Measurements from ENCODE around the gene NPTXR.
"Not testable (repeated sequence)": the region's sequence is repeated elsewhere in the genome, so short reads cannot be mapped to it uniquely, and the experiment has no call there.

Gene NPTXR

GRCh38 chr22:38817196-38817595 is 26.6 kb downstream of the NPTXR start:
- DNase-seq (no peak), ATAC-seq (no peak)
- H3K9me3 Mint-ChIP-seq, result no peaks in the 10 kb centered on the region
- no peak overlapping the region for H3K4me3 Mint-ChIP-seq
- H3K27me3 Mint-ChIP-seq, result no peaks in the 10 kb centered on the region
- no peak overlapping the region for H3K27ac Mint-ChIP-seq
- H3K4me1 Mint-ChIP-seq, result no peaks in the 10 kb centered on the region

- no peak overlapping the region for H3K4me3 Mint-ChIP-seq
- no peaks in the 10 kb centered on the region for H3K27me3 Mint-ChIP-seq
Measured at GRCh38 chr22:38815842-38816241, 28.0 kb downstream of the NPTXR start.

GRCh38 chr22:38811241-38811640 is 32.6 kb downstream of the NPTXR start:
- ATAC-seq, result no peak
- no peak overlapping the region for H3K4me3 Mint-ChIP-seq

More at GRCh38 chr22:38815842-38816241, 28.0 kb downstream of the NPTXR start:
- H3K4me1 Mint-ChIP-seq, result no peaks in the 10 kb centered on the region
- H3K27ac Mint-ChIP-seq, result no peak overlapping the region
- peaks cover 0 to 5% of the 10 kb centered on the region in 2 donors for H3K9me3 Mint-ChIP-seq
- ATAC-seq (no peak), DNase-seq (no peak)

GRCh38 chr22:38805041-38805593 is 38.7 kb downstream of the NPTXR start:
- H3K27ac Mint-ChIP-seq, H3K4me1 Mint-ChIP-seq, H3K4me3 Mint-ChIP-seq, DNase-seq, H3K9me3 Mint-ChIP-seq, ATAC-seq: not testable (repeated sequence)
- peaks cover 32% of the 10 kb centered on the region for H3K27me3 Mint-ChIP-seq

More at GRCh38 chr22:38811241-38811640, 32.6 kb downstream of the NPTXR start:
- Mint-ChIP-seq H3K4me1 (no peaks in the 10 kb centered on the region), H3K9me3 (peaks cover 5 to 12% of the 10 kb centered on the region in 2 donors), H3K27ac (no peak overlapping the region), H3K27me3 (no peaks in the 10 kb centered on the region)
- DNase-seq, result no peak

- H3K4me3 Mint-ChIP-seq, result no peak overlapping the region
- DNase-seq, result no peak
- peaks cover 32% of the 10 kb centered on the region for H3K27me3 Mint-ChIP-seq
- H3K4me1 Mint-ChIP-seq, result peaks cover 20% of the 10 kb centered on the region
- peaks cover 10 to 11% of the 10 kb centered on the region in 2 donors for H3K9me3 Mint-ChIP-seq
- no peak overlapping the region for H3K27ac Mint-ChIP-seq
- ATAC-seq, result no peak
Measured at GRCh38 chr22:38802671-38803121, 41.1 kb downstream of the NPTXR start.

- peaks cover 20% of the 10 kb centered on the region for H3K4me1 Mint-ChIP-seq
Measured at GRCh38 chr22:38799265-38800002, 44.4 kb downstream of the NPTXR start.

GRCh38 chr22:38798496-38798895 is 45.3 kb downstream of the NPTXR start:
- Mint-ChIP-seq H3K9me3 (peaks cover 10 to 11% of the 10 kb centered on the region in 2 donors), H3K4me3 (no peak overlapping the region), H3K4me1 (peaks cover 16% of the 10 kb centered on the region), H3K27me3 (peaks cover 31% of the 10 kb centered on the region), H3K27ac (no peak overlapping the region)
- DNase-seq (no peak), ATAC-seq (no peak)

More at GRCh38 chr22:38799265-38800002, 44.4 kb downstream of the NPTXR start:
- no peak overlapping the region for H3K4me3 Mint-ChIP-seq
- peaks cover 10 to 11% of the 10 kb centered on the region in 2 donors for H3K9me3 Mint-ChIP-seq
- ATAC-seq (no peak), DNase-seq (no peak)
- peaks cover 40% of the 10 kb centered on the region for H3K27me3 Mint-ChIP-seq
- H3K27ac Mint-ChIP-seq, result no peak overlapping the region

- DNase-seq (no peak), ATAC-seq (no peak)
- no peak overlapping the region for H3K4me3 Mint-ChIP-seq
Measured at GRCh38 chr22:38796262-38796957, 47.4 kb downstream of the NPTXR start.

GRCh38 chr22:38795569-38795968 is 48.3 kb downstream of the NPTXR start:
- H3K4me3 Mint-ChIP-seq, result no peak overlapping the region
- H3K27me3 Mint-ChIP-seq, result peaks cover 10% of the 10 kb centered on the region
- H3K4me1 Mint-ChIP-seq, result peaks cover 18% of the 10 kb centered on the region
- DNase-seq (no peak), ATAC-seq (no peak)
- H3K27ac Mint-ChIP-seq, result no peak overlapping the region
- H3K9me3 Mint-ChIP-seq, result peaks cover 10 to 11% of the 10 kb centered on the region in 2 donors

More at GRCh38 chr22:38796262-38796957, 47.4 kb downstream of the NPTXR start:
- Mint-ChIP-seq H3K4me1 (peaks cover 18% of the 10 kb centered on the region), H3K27ac (no peak overlapping the region), H3K27me3 (peaks cover 17% of the 10 kb centered on the region), H3K9me3 (peaks cover 10 to 11% of the 10 kb centered on the region in 2 donors)

- Mint-ChIP-seq H3K27me3 (peaks cover 10% of the 10 kb centered on the region), H3K4me3 (peak within 1 kb of the TSS; percentile 80 to 89), H3K27ac (peak within 1 kb of the TSS; percentile 88 to 94), H3K9me3 (peaks cover 9% of the 10 kb centered on the region in 2 donors), H3K4me1 (peaks cover 17% of the 10 kb centered on the region)
- ATAC-seq (peak; percentile 96), DNase-seq (peak; percentile 88 to 93)
Measured at GRCh38 chr22:38793721-38794466, 49.9 kb downstream of the NPTXR start, which contains the start of gene DNAL4. DNAL4 (minus strand) TSS chr22:38794143; CDS start chr22:38782731, 11,412 bp downstream.

- peak overlapping the region; percentile 80 to 89 for H3K4me3 Mint-ChIP-seq
- ATAC-seq (no peak), DNase-seq (no peak)
- H3K9me3 Mint-ChIP-seq, result peaks cover 3% of the 10 kb centered on the region in 2 donors
- H3K27me3 Mint-ChIP-seq, result peaks cover 10% of the 10 kb centered on the region
- H3K4me1 Mint-ChIP-seq, result peaks cover 11% of the 10 kb centered on the region
- H3K27ac Mint-ChIP-seq, result peak overlapping the region; percentile 88 to 94
Measured at GRCh38 chr22:38793317-38793716, 50.5 kb downstream of the NPTXR start.

- Mint-ChIP-seq H3K4me1 (peaks cover 6% of the 10 kb centered on the region), H3K4me3 (peak overlapping the region; percentile 80 to 89), H3K9me3 (no peaks in the 10 kb centered on the region), H3K27ac (peak overlapping the region in 1 of 2 donors; percentile 94), H3K27me3 (peaks cover 10% of the 10 kb centered on the region)
- peak in 1 of 2 donors; percentile 47 for DNase-seq
- peak; percentile 62 for ATAC-seq
Measured at GRCh38 chr22:38792833-38793232, 51.0 kb downstream of the NPTXR start.

GRCh38 chr22:38789606-38790005 is 54.2 kb downstream of the NPTXR start:
- Mint-ChIP-seq H3K27ac (no peak overlapping the region), H3K4me3 (no peak overlapping the region), H3K4me1 (peaks cover 6% of the 10 kb centered on the region), H3K9me3 (no peaks in the 10 kb centered on the region), H3K27me3 (no peaks in the 10 kb centered on the region)
- DNase-seq, result no peak
- no peak for ATAC-seq

GRCh38 chr22:38788846-38789245 is 55.0 kb downstream of the NPTXR start:
- no peak for ATAC-seq

More at GRCh38 chr22:38788846-38789245, 55.0 kb downstream of the NPTXR start:
- Mint-ChIP-seq H3K27ac (no peak overlapping the region), H3K4me3 (no peak overlapping the region), H3K4me1 (peaks cover 6% of the 10 kb centered on the region), H3K9me3 (no peaks in the 10 kb centered on the region), H3K27me3 (no peaks in the 10 kb centered on the region)
- no peak for DNase-seq

Data from stimulated activated naive CD8-positive, alpha-beta T cell treated with anti-CD3 and anti-CD28 coated beads, Interleukin-15, amount 100 ng/mL, for 72 hours (primary cell).